ENCODE data around the gene SPANXN1. TPM values are rescaled to one million over a fixed set of nuclear protein-coding genes. Genes with fewer than 3 reads are reported as not detected.

SPANXN1 gene, protein sequence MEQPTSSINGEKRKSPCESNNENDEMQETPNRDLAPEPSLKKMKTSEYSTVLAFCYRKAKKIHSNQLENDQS
- total RNA-seq (2014; rRNA removed; shearing (Covaris generic)): not detected in 2 replicates

DNA sequence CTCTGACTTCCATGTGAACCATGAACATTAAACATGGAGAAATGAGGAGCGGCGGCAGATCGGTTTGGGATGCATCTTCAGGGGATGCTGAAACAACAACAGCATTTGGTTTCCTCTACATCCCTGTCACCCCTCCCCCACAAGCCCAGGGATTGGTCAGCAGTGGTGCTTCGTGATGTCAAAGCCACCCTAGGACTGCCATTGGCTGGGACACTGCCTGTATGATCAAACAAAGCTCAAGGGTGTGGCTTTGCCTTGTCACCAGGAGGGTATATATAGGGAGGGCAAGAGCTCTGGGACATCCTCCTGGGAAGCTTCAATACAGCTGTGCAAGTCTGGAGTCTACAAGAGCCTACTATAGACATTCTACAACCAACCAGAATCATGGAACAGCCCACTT, at the start of gene SPANXN1:
TSS of gene SPANXN1 (plus strand) at position 301 of the 400 bp plus-strand sequence. CDS start at position 385, 84 bp downstream.

